Endothelial cell (in vitro differentiated cells): ENCODE results near the gene CARD10. TPM values are rescaled to one million over a fixed set of nuclear protein-coding genes. Genes with fewer than 3 reads are reported as not detected.

Experiments
- DNase-seq: peaks from one replicate; pipeline ENCODE4 v3.0.0; 2021; ENCODE audit warnings: low spot score
- H3K27ac Mint-ChIP-seq: one replicate; pipeline ENCODE4 v1.8.0; 2021; ENCODE audit warnings: mixed read lengths, inconsistent platforms; ENCODE audit not compliant: unreplicated experiment
- H3K27me3 Mint-ChIP-seq: one replicate; pipeline ENCODE4 v1.8.0; 2021; ENCODE audit warnings: mild to moderate bottlenecking, moderate library complexity, mixed read lengths, inconsistent platforms; ENCODE audit not compliant: unreplicated experiment
- H3K36me3 Mint-ChIP-seq: one replicate; pipeline ENCODE4 v1.8.0; 2021; ENCODE audit warnings: mild to moderate bottlenecking, low read depth, mixed read lengths, inconsistent platforms; ENCODE audit not compliant: unreplicated experiment
- H3K4me1 Mint-ChIP-seq: one replicate; pipeline ENCODE4 v1.8.0; 2021; ENCODE audit warnings: mild to moderate bottlenecking, mixed read lengths, inconsistent platforms; ENCODE audit not compliant: unreplicated experiment
- H3K4me3 Mint-ChIP-seq: one replicate; pipeline ENCODE4 v1.8.0; 2021; ENCODE audit warnings: mild to moderate bottlenecking, mixed read lengths, inconsistent platforms; ENCODE audit not compliant: unreplicated experiment
- H3K9me3 Mint-ChIP-seq: one replicate; pipeline ENCODE4 v1.8.0; 2021; ENCODE audit warnings: mixed read lengths, inconsistent platforms; ENCODE audit not compliant: unreplicated experiment
- total RNA-seq: library from RNA; stranded (reverse); fragmentation: NEBNext Ultra II Directional; extraction: Animal tissue kit (Norgen Biotek cat#: 25700); gene quantifications from one replicate; pipeline ENCODE4 v1.2.1, GENCODE V29; 2021; ENCODE audit not compliant: unreplicated experiment
- TF ChIP-seq, protein P1 (sequence below): fragments of 200-600 bp; sonication (generic); IDR thresholded peaks from one replicate; pipeline ENCODE4 v1.5.0; 2021; ENCODE audit warnings: antibody characterized with exemption; ENCODE audit not compliant: unreplicated experiment

CARD10 gene
- total RNA-seq, 1 donor from 2014 or later = 26.0 TPM

DNA sequence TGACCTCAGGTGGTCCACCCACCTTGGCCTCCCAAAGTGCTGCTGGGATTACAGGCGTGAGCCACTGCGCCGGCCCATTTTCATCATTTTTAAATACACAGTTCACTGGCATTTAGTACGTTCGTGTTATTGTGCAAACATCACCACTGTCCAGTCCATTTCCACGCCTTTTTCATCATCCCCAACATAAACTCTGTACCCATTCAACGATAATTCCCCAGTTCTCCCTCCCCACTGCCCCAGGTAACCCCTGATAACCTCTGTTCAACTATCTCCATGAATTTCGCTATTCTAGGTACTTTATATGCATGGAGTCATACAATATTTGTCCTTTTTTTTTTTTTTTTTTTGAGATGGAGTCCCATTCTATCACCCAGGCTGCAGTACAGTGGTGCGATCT is 73.7 kb downstream of the CARD10 start:
- Mint-ChIP-seq H3K4me1 (peaks cover 8% of the 10 kb centered on the region), H3K4me3 (no peak overlapping the region), H3K27ac (no peak overlapping the region), H3K36me3 (peaks cover 4% of the 10 kb centered on the region), H3K9me3 (no peaks in the 10 kb centered on the region), H3K27me3 (peaks cover 2% of the 10 kb centered on the region)
- TF ChIP-seq, protein P1, sequence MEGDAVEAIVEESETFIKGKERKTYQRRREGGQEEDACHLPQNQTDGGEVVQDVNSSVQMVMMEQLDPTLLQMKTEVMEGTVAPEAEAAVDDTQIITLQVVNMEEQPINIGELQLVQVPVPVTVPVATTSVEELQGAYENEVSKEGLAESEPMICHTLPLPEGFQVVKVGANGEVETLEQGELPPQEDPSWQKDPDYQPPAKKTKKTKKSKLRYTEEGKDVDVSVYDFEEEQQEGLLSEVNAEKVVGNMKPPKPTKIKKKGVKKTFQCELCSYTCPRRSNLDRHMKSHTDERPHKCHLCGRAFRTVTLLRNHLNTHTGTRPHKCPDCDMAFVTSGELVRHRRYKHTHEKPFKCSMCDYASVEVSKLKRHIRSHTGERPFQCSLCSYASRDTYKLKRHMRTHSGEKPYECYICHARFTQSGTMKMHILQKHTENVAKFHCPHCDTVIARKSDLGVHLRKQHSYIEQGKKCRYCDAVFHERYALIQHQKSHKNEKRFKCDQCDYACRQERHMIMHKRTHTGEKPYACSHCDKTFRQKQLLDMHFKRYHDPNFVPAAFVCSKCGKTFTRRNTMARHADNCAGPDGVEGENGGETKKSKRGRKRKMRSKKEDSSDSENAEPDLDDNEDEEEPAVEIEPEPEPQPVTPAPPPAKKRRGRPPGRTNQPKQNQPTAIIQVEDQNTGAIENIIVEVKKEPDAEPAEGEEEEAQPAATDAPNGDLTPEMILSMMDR = no peak
- DNase-seq = no peak

DNA sequence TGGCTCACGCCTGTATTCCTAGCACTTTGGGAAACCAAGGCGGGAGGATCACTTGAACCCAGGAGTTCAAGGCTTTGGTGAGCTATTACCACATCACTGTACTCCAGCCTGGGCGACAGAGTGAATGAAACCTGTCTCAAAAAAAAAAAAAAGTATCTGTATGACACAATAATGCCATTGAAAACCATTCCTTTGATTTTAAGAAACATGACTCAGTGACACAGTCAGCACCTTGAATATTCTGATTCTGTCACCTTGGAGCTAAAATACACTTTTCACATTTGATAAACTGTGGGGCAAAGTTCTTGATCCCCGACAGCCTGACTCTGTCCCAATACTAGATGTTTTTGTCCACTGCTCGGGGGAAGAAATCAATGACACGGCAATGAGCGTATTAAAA is 75.2 kb downstream of the CARD10 start:
- no peak for DNase-seq
- Mint-ChIP-seq H3K27ac (no peak overlapping the region), H3K9me3 (no peaks in the 10 kb centered on the region), H3K27me3 (peaks cover 2% of the 10 kb centered on the region), H3K4me1 (no peaks in the 10 kb centered on the region), H3K36me3 (peaks cover 4% of the 10 kb centered on the region), H3K4me3 (no peak overlapping the region)
- TF ChIP-seq, protein P1 = no peak

DNA sequence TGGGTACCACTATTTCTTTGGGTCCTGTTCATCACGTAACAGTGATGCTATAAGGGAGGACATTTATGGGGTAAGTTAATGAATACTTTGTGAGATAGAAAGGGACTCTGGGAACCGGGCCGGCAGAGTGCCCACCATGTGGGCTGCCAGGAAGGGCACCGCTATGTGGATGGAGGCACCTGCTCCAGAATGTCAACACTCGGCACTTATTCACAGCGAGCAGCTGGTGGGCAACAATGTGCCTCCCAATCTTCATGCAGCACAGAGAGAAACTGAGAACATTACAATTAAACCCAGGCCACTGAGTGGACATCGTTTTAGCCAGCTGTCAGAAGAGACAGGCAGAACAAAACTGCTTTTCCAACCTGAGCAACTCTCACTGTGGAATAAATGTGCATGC is 76.1 kb downstream of the CARD10 start:
- no peaks in the 10 kb centered on the region for H3K9me3 Mint-ChIP-seq
- H3K4me1 Mint-ChIP-seq = no peaks in the 10 kb centered on the region
- no peak overlapping the region for H3K27ac Mint-ChIP-seq
- peaks cover 2% of the 10 kb centered on the region for H3K27me3 Mint-ChIP-seq
- peaks cover 4% of the 10 kb centered on the region for H3K36me3 Mint-ChIP-seq
- no peak overlapping the region for H3K4me3 Mint-ChIP-seq
- no peak for DNase-seq
- TF ChIP-seq, protein P1 = no peak

DNA sequence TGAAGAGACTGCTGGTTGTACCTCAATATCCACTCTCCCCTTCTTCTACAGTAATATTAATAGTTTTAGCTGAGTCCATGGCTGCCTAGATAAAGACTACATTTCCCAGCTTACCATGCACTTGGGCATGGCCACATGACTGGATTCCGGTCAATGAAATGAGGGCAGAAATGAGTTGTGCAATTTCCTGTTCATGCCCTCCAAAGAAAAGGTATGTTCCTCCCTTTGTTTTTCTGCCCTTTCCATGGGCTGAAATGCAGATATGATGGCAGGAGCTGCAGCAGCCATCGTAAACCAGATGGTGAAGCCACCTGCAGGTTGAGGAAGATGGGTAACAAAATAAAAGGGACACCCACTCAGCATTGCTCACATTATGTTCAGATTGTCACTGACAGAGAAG is 76.7 kb downstream of the CARD10 start:
- peaks cover 2% of the 10 kb centered on the region for H3K27me3 Mint-ChIP-seq
- TF ChIP-seq, protein P1 = no peak
- H3K27ac Mint-ChIP-seq = no peak overlapping the region
- H3K36me3 Mint-ChIP-seq = peaks cover 4% of the 10 kb centered on the region
- no peaks in the 10 kb centered on the region for H3K4me1 Mint-ChIP-seq
- H3K9me3 Mint-ChIP-seq = no peaks in the 10 kb centered on the region
- no peak overlapping the region for H3K4me3 Mint-ChIP-seq
- no peak for DNase-seq

DNA sequence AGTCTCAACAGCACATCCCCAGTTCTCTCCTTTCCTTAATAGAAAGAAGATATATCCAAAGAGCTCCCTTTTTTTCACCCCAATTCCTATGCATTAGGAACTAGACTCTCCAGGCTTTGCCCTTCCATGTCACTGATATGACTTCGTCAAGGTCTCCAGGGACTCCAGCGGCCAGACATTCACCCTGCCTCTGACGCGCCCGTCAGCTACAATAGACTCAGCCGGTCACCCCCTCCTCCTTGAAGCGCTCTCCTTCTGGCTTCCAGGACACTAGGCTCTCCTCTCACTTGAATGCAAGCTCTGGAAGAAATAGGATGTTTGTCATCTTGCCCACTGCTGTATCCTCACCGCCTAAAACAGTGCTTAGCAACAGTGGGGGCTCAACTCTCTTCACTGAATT is 77.1 kb downstream of the CARD10 start:
- H3K36me3 Mint-ChIP-seq = peaks cover 4% of the 10 kb centered on the region
- no peak overlapping the region for H3K27ac Mint-ChIP-seq
- H3K9me3 Mint-ChIP-seq = no peaks in the 10 kb centered on the region
- no peak overlapping the region for H3K4me3 Mint-ChIP-seq
- H3K27me3 Mint-ChIP-seq = peaks cover 2% of the 10 kb centered on the region
- TF ChIP-seq, protein P1 = no peak
- DNase-seq = no peak
- no peaks in the 10 kb centered on the region for H3K4me1 Mint-ChIP-seq
